Renal cortex interstitium (tissue), 11 donors: Measurements from ENCODE around the gene FBXO10. TPM values are rescaled to one million over a fixed set of nuclear protein-coding genes. Genes with fewer than 3 reads are reported as not detected.
A peak's percentile ranks its signal among the peaks of the same experiment; 100 is the strongest.
"Not testable (repeated sequence)": the region's sequence is repeated elsewhere in the genome, so short reads cannot be mapped to it uniquely, and the experiment has no call there.

Source experiments
- DNase-seq, 11 donors: peaks; one replicate each; pipeline ENCODE4 v3.0.0-alpha.2; 2013; ENCODE audit warnings: low read depth in 9 of 11, low spot score in 4 of 11; ENCODE audit errors: extremely low read depth in 1 of 11
- polyA plus RNA-seq, 3 donors: library from polyadenylated mRNA; unstranded; fragments of 120-200 nt; gene quantifications; one replicate each; pipeline ENCODE4 v1.2.1, GENCODE V29; 2013; ENCODE audit not compliant: insufficient read length in 3 of 3

FBXO10 gene
- polyA plus RNA-seq, 3 donors, result 13.2 to 14.7 (median 13.2) TPM

- DNase-seq, result peak; percentile 15 to 76 (median 47)
These were observed 47.3 kb downstream of the FBXO10 start for GRCh38 chr9:37528652-37529471.

DNA sequence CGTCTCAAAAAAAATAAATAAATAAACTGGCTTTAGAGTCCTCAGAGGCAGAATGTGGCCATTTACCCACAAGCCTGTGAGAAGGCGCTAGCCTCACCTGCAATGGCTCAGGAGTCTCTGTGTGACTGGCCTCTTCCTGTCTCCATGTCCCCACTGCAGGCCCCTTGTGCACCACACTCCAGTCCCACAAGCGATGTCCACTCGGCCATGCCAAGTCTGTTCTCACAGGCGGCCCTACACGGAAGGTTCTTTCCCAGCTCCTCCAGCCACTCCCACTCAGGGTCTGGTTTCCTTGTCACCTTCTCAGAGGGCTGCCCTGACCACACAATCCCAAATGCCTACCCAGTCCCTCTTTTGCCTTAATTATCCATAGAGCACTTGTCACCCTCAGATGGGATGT, 52.3 kb downstream of the FBXO10 start:
- DNase-seq, result no peak

- no peak for DNase-seq
These were observed 53.2 kb downstream of the FBXO10 start for GRCh38 chr9:37522971-37523370.

- DNase-seq, result no peak
These were observed 55.1 kb downstream of the FBXO10 start for GRCh38 chr9:37521111-37521510.

DNA sequence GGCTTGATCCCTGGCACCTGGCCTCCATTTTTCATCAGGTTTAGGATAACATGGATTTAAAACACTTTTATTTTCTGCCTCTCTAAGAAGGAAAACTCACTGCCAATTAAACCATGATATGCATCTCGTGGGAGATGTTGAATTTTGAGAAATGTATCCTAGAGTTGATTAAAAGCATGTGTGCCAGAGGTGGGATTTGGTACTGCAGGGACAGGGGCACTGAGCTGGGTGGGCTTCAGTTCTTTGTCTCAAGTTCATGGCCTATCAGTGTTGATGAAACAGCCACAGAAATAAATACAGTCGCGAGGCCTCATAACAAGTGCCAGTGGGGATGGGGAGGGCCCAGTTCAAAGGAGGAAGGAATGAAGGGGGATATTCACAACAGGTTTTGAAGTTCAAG, 55.5 kb downstream of the FBXO10 start:
- no peak for DNase-seq

- DNase-seq, result no peak
These were observed 58.3 kb downstream of the FBXO10 start for GRCh38 chr9:37517923-37518322.

DNA sequence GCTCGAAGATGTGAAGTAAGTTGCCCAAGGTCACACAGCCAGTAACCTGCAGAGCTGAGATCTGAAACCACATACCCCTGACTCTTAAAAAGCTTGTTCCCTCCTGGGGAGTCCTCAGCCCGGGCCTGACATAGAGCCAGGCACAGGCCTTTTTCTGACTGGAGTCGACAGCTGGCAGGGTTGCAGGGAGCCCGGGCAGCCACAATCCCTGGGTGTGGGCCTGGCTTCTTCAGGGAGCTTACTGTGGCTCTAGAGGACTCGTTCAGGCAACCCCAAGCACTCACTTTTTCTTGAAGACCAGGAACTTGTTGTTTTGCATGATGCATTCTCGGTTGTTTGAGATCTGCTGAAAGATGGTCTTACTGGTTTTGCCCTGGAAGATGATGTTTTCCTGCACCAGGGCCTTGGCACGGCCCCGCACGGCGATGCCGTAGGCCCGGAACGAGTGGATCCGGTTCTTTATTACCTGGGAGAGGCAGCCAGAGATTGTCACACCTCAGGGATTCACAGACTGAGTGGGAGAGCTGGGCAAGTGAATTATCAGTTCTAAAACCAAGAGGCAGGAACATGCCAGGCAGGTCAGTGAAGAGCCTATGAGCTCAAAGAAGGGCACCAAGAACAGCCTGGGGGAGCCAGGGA, 60.4 kb downstream of the FBXO10 start:
- no peak for DNase-seq

- no peak for DNase-seq
These were observed 61.2 kb downstream of the FBXO10 start for GRCh38 chr9:37514999-37515398.

DNA sequence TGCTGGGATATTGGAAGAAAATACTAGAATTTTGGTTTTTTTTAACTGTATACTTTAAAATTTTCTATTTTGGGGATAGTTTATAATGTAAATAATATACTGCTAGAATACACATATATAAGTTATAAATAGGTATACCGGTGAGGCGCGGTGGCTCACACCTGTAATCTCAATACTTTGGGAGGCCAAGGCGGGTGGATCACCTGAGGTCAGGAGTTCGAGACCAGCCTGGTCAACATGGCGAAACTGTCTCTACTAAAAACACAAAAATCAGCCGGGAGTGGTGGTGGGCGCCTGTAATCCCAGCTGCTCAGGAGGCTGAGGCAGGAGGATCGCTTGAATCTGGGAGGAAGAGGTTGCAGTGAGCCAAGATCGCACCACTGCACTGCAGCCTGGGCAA, 61.8 kb downstream of the FBXO10 start:
- DNase-seq, result not testable (repeated sequence)

DNA sequence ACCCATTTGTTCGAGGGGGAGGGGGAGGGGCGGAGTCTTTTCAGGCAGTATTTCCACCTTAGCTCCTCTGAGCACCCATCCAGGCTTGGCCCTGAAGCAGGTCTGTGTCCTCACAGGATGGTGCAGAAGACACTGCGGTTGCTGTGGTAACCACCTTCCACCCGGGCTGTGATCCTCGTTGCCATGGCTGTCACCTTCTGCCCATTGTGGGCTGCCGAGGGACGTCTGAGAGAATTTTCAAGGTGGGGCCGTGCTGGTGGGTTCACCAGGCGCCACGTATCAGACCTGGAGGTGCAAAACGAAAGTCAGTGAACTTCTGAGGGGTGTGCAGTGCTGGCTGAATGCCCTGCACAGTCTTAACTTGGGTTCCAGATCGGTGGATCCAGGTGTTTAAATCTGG, 63.7 kb downstream of the FBXO10 start:
- DNase-seq, result no peak

DNA sequence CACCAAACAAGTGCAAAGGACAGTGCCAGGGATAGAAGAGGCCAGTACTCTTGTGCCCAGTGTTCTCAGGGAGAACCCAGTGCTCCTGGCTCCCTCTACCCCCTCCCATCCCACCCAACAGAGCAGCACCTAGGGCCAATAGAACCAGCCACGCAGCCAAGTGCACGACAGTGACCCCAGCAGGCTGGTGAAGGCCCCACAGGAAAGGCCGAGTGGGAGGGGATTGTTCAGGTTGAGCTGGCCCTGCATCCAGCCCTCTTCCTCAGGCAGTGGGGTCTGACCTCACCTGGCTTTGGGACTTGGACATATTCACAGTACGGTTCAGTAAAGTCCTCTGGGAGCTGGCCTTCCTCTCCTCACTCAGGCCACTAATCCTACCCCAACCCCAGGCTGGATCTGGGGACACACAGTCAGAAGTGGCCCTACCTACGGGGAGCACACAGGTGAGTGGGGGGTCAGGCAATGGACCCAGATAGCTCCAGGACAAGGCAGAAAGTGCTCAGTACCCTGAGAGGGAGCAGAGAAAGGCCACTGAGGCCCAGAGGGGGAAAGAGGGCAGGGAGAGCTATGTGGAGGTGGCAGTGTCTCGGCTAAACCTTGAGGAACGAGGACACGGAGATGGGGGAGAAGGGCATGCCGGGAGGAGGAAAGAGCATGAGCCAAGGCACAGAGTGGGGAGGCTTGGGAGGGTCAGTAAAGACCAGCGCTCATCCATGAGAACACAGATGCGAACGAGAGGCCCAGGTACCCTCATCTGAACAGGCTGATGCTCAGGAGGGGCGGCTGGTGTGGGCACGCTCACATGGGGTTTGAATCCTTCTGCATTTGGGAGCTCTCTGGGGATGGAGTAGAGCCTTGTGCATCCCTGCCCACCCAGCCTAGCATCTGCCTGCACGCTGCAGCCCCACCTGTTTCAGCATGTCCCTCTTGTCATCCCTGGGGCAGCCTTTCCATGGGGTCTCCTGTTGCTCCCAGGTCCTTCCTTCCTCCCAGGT, 64.9 kb downstream of the FBXO10 start:
- no peak for DNase-seq

DNA sequence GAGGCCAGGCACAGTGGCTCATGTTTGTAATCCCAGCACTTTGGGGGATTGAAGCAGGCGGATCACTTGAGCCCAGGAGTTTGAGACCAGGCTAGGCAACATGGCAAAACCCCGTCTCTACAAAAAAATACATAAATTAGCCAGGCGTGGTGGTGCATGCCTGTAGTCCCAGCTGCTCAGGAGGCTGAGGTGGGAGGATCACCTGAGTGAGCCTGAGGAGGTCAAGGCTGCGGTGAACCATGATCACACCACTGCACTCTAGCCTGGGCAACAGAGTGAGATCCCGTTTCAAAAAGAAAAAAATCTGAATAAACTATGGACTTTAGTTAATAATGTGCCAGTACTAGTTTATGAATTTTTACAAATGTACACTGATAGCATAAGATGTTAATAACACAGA, 66.1 kb downstream of the FBXO10 start:
- DNase-seq, result not testable (repeated sequence)

GRCh38 chr9:37509536-37509935, 66.6 kb downstream of the FBXO10 start:
- no peak for DNase-seq

DNA sequence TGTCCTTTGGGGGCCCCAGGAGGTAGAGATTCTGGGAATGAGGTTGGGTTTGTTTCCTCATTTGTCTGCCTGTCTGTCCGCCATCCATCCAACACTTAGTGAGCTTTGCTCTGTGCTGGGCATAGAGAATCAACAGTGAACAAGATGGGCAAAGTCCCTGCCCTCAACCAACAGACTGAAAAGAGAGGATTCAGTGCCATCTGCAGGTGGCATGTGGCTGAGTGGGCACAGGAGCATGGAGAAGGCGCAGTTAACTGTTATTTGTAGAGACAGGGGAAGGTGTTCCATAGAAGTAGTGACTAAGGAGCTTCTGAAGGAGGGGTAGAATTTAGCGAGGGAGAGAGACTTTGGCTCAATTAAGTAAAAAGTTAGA, 67.4 kb downstream of the FBXO10 start:
- DNase-seq, result no peak

DNA sequence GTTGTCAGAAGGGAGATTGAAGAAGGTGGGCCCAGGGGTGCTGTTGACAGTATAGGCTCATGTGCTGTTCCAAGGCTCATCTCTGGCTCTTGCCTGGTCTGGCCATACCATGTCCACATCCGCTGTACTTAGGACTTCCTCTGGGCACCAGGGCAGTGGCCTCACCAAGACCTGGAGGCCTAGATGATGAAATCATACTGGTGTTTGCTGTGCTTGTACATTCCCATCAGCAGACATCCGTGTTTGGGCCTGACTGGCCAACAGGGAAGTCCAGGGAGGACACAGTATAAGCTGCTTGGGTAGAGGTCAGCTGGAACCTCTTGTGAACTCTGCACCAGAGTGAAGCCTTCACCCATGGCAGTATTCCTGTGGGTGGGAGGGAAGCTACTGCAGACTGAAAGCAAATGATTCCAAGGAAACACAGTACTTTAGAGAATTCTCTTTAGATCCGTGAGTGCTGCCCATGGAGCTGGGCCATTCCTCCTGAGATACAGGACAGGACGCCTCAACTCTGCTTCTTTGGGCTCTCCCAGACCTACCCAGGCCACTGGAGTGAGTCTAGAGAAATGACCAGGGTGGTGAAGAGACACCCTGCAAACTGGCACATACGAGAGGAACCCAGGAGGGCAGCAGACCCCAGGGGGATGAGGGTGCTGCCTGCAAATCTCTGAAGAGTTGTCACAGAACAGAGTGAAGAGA, 67.9 kb downstream of the FBXO10 start:
- no peak for DNase-seq

DNA sequence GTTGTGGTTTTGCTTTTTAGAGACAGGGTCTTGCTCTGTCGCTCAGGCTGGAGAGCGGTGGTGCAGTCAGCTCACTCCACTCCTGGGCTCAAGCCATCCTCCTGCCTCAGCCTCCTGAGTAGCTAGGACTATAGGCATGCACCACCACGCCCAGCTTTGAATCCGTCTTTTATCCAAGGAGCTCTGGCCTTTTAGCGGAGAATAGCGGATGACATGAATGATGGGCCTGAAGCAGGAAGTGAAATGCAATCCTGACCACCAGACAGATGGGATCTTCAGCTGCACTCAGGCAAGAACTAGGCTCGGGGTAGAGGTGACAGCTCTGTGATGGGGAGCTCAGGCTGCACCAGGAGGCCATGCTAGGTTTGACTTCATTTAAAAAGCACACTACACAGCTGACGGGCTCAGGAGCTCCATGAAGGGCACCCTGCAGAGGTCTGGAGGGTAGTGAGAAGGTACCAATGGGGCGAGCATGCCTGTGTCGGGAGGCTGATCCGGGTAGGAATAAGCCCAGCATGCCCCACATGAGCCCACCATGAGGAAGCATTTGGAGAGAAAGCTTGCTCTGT, 68.5 kb downstream of the FBXO10 start:
- DNase-seq, result no peak

- DNase-seq, result no peak
These were observed 71.6 kb downstream of the FBXO10 start for GRCh38 chr9:37504605-37505004.

- no peak for DNase-seq
These were observed 72.4 kb downstream of the FBXO10 start for GRCh38 chr9:37503736-37504135.
